GM10266 (cell line): ENCODE measurements around the gene PDGFA.

ENCODE experiments used
- DNase-seq: peaks from one replicate; pipeline ENCODE4 v3.0.0; 2012; ENCODE audit errors: extremely low spot score
- TF ChIP-seq, protein P1 (sequence below): IDR thresholded peaks from 2 replicates; pipeline ENCODE4 v1.5.1; 2012; ENCODE audit warnings: mild to moderate bottlenecking, low read depth; ENCODE audit not compliant: control insufficient read depth, insufficient read depth; ENCODE audit errors: missing control alignments

The PDGFA gene

DNA sequence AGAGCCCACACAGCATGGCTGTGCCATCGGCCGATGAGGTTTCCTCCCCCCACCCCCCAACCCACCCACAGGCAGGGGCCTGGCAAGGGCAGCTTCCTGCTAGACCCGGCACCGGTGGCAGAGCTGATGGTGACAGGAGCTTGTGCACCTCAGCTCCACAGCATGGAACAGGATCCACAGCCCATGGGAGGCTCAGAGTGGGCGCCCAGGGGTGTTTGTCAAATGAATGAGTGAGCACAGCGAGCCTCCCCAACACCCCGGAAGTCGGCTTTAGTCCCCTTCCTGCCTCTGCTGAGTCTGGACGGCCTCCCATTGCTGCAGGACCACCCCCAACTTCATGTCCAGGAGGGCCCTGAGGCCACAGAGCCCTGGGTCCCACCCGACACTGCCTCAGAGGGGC, 68.9 kb downstream of the PDGFA start:
- DNase-seq = peak; percentile 72
- TF ChIP-seq, protein P1, sequence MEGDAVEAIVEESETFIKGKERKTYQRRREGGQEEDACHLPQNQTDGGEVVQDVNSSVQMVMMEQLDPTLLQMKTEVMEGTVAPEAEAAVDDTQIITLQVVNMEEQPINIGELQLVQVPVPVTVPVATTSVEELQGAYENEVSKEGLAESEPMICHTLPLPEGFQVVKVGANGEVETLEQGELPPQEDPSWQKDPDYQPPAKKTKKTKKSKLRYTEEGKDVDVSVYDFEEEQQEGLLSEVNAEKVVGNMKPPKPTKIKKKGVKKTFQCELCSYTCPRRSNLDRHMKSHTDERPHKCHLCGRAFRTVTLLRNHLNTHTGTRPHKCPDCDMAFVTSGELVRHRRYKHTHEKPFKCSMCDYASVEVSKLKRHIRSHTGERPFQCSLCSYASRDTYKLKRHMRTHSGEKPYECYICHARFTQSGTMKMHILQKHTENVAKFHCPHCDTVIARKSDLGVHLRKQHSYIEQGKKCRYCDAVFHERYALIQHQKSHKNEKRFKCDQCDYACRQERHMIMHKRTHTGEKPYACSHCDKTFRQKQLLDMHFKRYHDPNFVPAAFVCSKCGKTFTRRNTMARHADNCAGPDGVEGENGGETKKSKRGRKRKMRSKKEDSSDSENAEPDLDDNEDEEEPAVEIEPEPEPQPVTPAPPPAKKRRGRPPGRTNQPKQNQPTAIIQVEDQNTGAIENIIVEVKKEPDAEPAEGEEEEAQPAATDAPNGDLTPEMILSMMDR = no peak

DNA sequence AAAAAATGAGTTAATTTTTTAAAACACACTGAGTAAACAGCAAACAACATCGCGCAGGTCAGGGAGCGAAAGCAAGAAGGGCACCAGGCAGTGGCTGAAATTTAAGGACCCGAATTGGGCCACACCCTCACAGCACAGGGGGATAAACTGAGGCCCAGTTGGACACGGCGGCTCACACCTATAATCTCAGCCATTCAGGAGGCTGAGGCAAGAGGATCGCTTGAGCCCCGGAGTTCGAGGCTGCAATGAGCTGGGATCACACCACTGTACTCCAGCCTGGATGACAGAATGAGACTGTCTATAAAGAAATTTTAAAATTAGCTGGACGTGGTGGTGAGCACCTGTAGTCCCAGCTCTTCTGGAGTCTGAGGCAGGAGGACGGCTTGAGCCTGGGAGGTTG, 69.6 kb downstream of the PDGFA start:
- TF ChIP-seq, protein P1 = no peak
- DNase-seq = no peak

DNA sequence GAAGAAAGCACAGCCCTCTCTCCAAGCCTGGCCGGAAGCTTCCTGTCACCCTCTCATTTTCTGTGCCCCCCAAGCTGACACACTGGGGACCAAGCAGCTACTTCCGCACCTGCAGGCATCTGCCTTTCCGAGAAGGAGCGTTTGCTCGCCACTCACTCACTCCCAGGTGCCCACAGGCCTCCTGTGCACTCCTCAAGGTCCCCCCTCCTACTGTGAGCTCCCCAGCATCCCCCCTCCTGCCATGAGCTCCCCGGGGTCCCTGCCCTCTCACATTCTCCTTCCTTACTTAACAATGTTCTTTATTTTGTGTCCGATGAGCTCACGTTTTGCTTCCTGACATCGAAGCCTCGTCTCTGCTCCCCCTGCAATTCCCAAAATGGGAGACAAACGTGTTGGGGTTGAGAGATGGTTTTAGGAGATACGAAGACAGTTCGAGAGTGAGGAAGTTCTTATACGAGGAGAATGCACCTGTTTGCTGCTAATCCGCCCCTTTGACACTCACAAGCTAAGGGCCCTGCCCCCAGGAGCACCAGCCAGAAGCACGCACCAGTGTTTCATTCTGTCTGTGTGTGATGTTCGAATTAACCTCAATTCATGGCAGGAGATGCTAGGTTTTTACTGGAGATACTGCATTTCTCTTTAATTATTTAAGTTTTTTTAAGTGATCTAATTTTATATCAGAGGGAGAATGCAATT, 70.2 kb downstream of the PDGFA start:
- DNase-seq = no peak
- TF ChIP-seq, protein P1 = no peak

DNA sequence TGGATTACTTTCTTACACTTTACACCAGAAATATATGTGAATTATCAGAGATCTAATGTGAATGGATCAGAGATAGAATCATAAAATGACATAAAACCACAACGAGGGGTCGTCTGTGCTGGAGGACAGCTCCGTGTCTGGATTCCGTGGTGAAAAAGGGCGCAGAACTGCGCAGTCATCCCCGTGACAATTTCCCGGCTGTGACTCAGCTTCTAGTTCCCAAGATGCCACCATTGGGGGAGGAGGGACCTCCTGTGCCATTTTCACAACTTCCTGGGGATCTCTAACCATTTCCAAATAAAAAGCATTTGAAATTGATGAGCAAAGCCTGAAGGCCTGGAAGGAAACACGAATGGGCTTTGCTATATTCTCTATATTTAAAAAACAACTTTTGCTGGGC, 72.1 kb downstream of the PDGFA start:
- TF ChIP-seq, protein P1 = no peak
- DNase-seq = no peak
